Stomach (tissue), 9 donors: ENCODE measurements around the gene WDR35. TPM values are rescaled to one million over a fixed set of nuclear protein-coding genes. Genes with fewer than 3 reads are reported as not detected.
"Not testable (repeated sequence)": the region's sequence is repeated elsewhere in the genome, so short reads cannot be mapped to it uniquely, and the experiment has no call there.

Experiments used
- DNase-seq, 2 donors: peaks; one replicate each; pipeline versions ENCODE4 v3.0.0 to v3.0.0-alpha.2; 2013 to 2019
- H3K27ac ChIP-seq, 5 donors: fragments of 200-600 bp in 4 of 5; sonication (generic) in 4 of 5; one replicate each; pipeline ENCODE4 v1.5.1; 2013 to 2019; ENCODE audit warnings: mild to moderate bottlenecking in 1 of 5, moderate library complexity in 1 of 5
- H3K27me3 ChIP-seq, 3 donors: fragments of 200-600 bp; sonication (generic); one replicate each; pipeline ENCODE4 v1.5.1; 2017 to 2019; ENCODE audit warnings: mixed run types in 1 of 3
- H3K36me3 ChIP-seq, 4 donors: fragments of 200-600 bp; sonication (generic); 1 replicate in 3 of 4; 2 replicates in 1 of 4; pipeline ENCODE4 v1.5.1; 2016 to 2019
- H3K4me1 ChIP-seq, 4 donors: fragments of 200-600 bp; sonication (generic); one replicate each; pipeline ENCODE4 v1.5.1; 2016 to 2019
- H3K4me3 ChIP-seq, 4 donors: fragments of 200-600 bp; sonication (generic) in 3 of 4; one replicate each; pipeline ENCODE4 v1.5.1; 2016 to 2019; ENCODE audit warnings: mild to moderate bottlenecking in 1 of 4
- H3K9me3 ChIP-seq, 4 donors: fragments of 200-600 bp; sonication (generic); one replicate each; pipeline ENCODE4 v1.5.1; 2016 to 2019
- CTCF ChIP-seq, 7 experiments: fragments of 450-650 bp in 4 of 7; fragments of 200-600 bp in 3 of 7; sonication (generic) in 3 of 7; IDR thresholded peaks; one replicate each; pipeline ENCODE4 v1.5.1; 2016 to 2019; ENCODE audit warnings: antibody characterized with exemption in 7 of 7, control low read depth in 2 of 7, mild to moderate bottlenecking in 1 of 7
- EP300 ChIP-seq: sonication (generic); formaldehyde crosslinking; IDR thresholded peaks from one replicate; pipeline ENCODE4 v1.6.1; 2017; ENCODE audit warnings: antibody characterized with exemption
- POLR2A ChIP-seq, 4 donors: fragments of 450-650 bp; IDR thresholded peaks; one replicate each; pipeline ENCODE4 v1.6.1; 2016; ENCODE audit warnings: antibody characterized with exemption in 4 of 4, control low read depth in 2 of 4, mild to moderate bottlenecking in 1 of 4, moderate library complexity in 1 of 4
- POLR2AphosphoS5 ChIP-seq, 3 donors: sonication (generic); formaldehyde crosslinking; IDR thresholded peaks; one replicate each; pipeline ENCODE4 v1.6.1; 2016; ENCODE audit warnings: antibody characterized with exemption in 3 of 3
- WGBS, 5 donors: extraction: QIAGEN DNeasy Blood & Tissue Kit in 3 of 5; methylation state at CpG; one replicate each; pipeline versions ENCODE4 v1.1.5 to v1.1.7; 2013 to 2018; 5-methylcytosine and 5-hydroxymethylcytosine counted together
- intact Hi-C: fragments of 100-400 bp; cut with DNase I; formaldehyde crosslinking; loops from one replicate; pipeline ENCODE4 v1.15.1; 2023; ENCODE audit warnings: low total_unique reads
- polyA plus RNA-seq, 3 donors: library from polyadenylated mRNA; stranded (reverse); fragments of 200-250 nt; gene quantifications; one replicate each; pipeline ENCODE4 v1.2.3, GENCODE V29; 2013
- total RNA-seq, 5 donors: library from RNA; depleted of rRNA; stranded (reverse); fragments of >200 nt; gene quantifications; one replicate each; pipeline versions ENCODE4 v1.1.0 to v1.2.3, GENCODE V29; 2014 to 2016
- donor health status: healthy with polysubstance abuse.
- donor health status: Bipolar disorder and iron deficiency.
- donor health status: healthy.

The WDR35 gene
- total and polyA plus RNA-seq, 8 donors, result under 0.01 to 28.3 (median 3.5) TPM

GRCh38 chr2:19881908-19882265, 108.0 kb downstream of the WDR35 start:
- Histone ChIP-seq H3K4me1 (no peaks in the 10 kb centered on the region), H3K27me3 (no peaks in the 10 kb centered on the region), H3K36me3 (no peaks in the 10 kb centered on the region), H3K9me3 (no peaks in the 10 kb centered on the region), H3K4me3 (no peak overlapping the region), H3K27ac (no peak overlapping the region)
- DNase-seq, result no peak
- 46 to 80% (median 71%) methylated on average over 1 to 2 of the region's 2 CpGs for WGBS, 5 donors
- intact Hi-C loops, result no loop called here
- TF ChIP-seq CTCF (IDR thresholded peaks at IDR 0.05), result no peak
- no peak for TF ChIP-seq POLR2AphosphoS5 (IDR thresholded peaks at IDR 0.05)
- TF ChIP-seq EP300, result no peak
- no peak for TF ChIP-seq POLR2A (IDR thresholded peaks at IDR 0.05)

GRCh38 chr2:19881221-19881907, 108.5 kb downstream of the WDR35 start:
- Histone ChIP-seq H3K27ac (no peak overlapping the region), H3K36me3 (no peaks in the 10 kb centered on the region), H3K4me3 (no peak overlapping the region), H3K9me3 (no peaks in the 10 kb centered on the region), H3K27me3 (no peaks in the 10 kb centered on the region), H3K4me1 (no peaks in the 10 kb centered on the region)
- intact Hi-C loops, result no loop called here
- 58 to 91% (median 86%) methylated on average over 2 of the region's 2 CpGs for WGBS, 5 donors
- TF ChIP-seq CTCF (IDR thresholded peaks at IDR 0.05) (no peak), POLR2AphosphoS5 (IDR thresholded peaks at IDR 0.05) (no peak), EP300 (no peak)
- DNase-seq, result no peak

GRCh38 chr2:19880191-19880590, 109.7 kb downstream of the WDR35 start:
- DNase-seq, H3K4me1 ChIP-seq, H3K27ac ChIP-seq, H3K36me3 ChIP-seq, H3K9me3 ChIP-seq, H3K27me3 ChIP-seq, intact Hi-C loops, H3K4me3 ChIP-seq: not testable (repeated sequence)

GRCh38 chr2:19879120-19879519, 110.8 kb downstream of the WDR35 start:
- Histone ChIP-seq H3K36me3 (no peaks in the 10 kb centered on the region), H3K4me1 (no peaks in the 10 kb centered on the region), H3K9me3 (no peaks in the 10 kb centered on the region), H3K27me3 (no peaks in the 10 kb centered on the region), H3K27ac (no peak overlapping the region), H3K4me3 (no peak overlapping the region)
- intact Hi-C loops, result no loop called here
- no peak for DNase-seq
- no peak for TF ChIP-seq EP300
- TF ChIP-seq POLR2AphosphoS5 (IDR thresholded peaks at IDR 0.05), result no peak
- no peak for TF ChIP-seq POLR2A (IDR thresholded peaks at IDR 0.05)
- no peak for TF ChIP-seq CTCF (IDR thresholded peaks at IDR 0.05)
- 72 to 98% (median 81%) methylated on average over 3 of the region's 3 CpGs for WGBS, 5 donors

- no peak overlapping the region for H3K27ac ChIP-seq
- TF ChIP-seq POLR2A (IDR thresholded peaks at IDR 0.05) (no peak), CTCF (IDR thresholded peaks at IDR 0.05) (no peak), EP300 (no peak), POLR2AphosphoS5 (IDR thresholded peaks at IDR 0.05) (no peak)
- H3K27me3 ChIP-seq, result no peaks in the 10 kb centered on the region
- no peaks in the 10 kb centered on the region for H3K36me3 ChIP-seq
- WGBS, 5 donors, result 88 to 98% (median 98%) methylated on average over 8 to 12 of the region's 12 CpGs
- H3K9me3 ChIP-seq, result no peaks in the 10 kb centered on the region
- no peak overlapping the region for H3K4me3 ChIP-seq
- intact Hi-C loops, result no loop called here
- DNase-seq, result no peak
- no peaks in the 10 kb centered on the region for H3K4me1 ChIP-seq
Measured at GRCh38 chr2:19878268-19879046, 111.4 kb downstream of the WDR35 start.
